A673 (cell line): ENCODE results near the gene FMNL3. TPM values are rescaled to one million over a fixed set of nuclear protein-coding genes. Genes with fewer than 3 reads are reported as not detected.

ENCODE experiments used
- BruUV-seq: library from RNA; stranded (reverse); fragments of 400-500 nt; replicated peaks from 2 replicates; lab custom pipeline; 2021; lab: Mats Ljungman, UMichigan
- CTCF ChIA-PET: fragments of 300-600 bp; sonication (Branson Sonifier 250); formaldehyde crosslinking; loops from one replicate; lab custom pipeline; 2022; ENCODE audit warnings: antibody characterized with exemption; lab: Charles Lee
- POLR2A ChIA-PET: fragments of 300-600 bp; sonication (Branson Sonifier 250); formaldehyde crosslinking; loops from one replicate; lab custom pipeline; 2022; ENCODE audit warnings: antibody characterized with exemption; ENCODE audit not compliant: low non-redundant PET; lab: Charles Lee
- DNase-seq: peaks from one replicate; pipeline ENCODE4 v3.0.0-alpha.2; 2015; ENCODE audit warnings: low spot score
- H3K27ac ChIP-seq: fragments of 200-600 bp; sonication (generic); 2 replicates; pipeline ENCODE4 v1.5.1; 2016; ENCODE audit warnings: mixed run types, low read depth, mild to moderate bottlenecking, mixed read lengths, antibody characterized with exemption, low read length; ENCODE audit not compliant: poor library complexity, severe bottlenecking
- H3K27me3 ChIP-seq: fragments of 200-600 bp; sonication (generic); replicated peaks from 2 replicates; pipeline ENCODE4 v1.6.1; 2017; ENCODE audit warnings: mixed run types, low read depth, mild to moderate bottlenecking, mixed read lengths, antibody characterized with exemption, low read length; ENCODE audit not compliant: insufficient read depth, poor library complexity
- H3K36me3 ChIP-seq: fragments of 200-600 bp; sonication (generic); 2 replicates; pipeline ENCODE4 v1.6.1; 2016; ENCODE audit warnings: mixed run types, mild to moderate bottlenecking, mixed read lengths, antibody characterized with exemption, low read length; ENCODE audit not compliant: insufficient read depth, poor library complexity, severe bottlenecking
- H3K4me1 ChIP-seq: fragments of 200-600 bp; sonication (generic); 2 replicates; pipeline ENCODE4 v1.6.1; 2017; ENCODE audit warnings: mixed run types, mild to moderate bottlenecking, mixed read lengths, antibody characterized with exemption, low read length; ENCODE audit not compliant: insufficient read depth, poor library complexity, severe bottlenecking
- H3K4me3 ChIP-seq: fragments of 200-600 bp; sonication (generic); 2 replicates; pipeline ENCODE4 v1.5.1; 2016; ENCODE audit warnings: low read depth, mixed run types, mild to moderate bottlenecking, mixed read lengths, low read length; ENCODE audit not compliant: poor library complexity, severe bottlenecking
- H3K9me3 ChIP-seq: fragments of 200-600 bp; sonication (generic); 2 replicates; pipeline ENCODE4 v1.6.1; 2016; ENCODE audit warnings: mixed run types, low read depth, mild to moderate bottlenecking, mixed read lengths, antibody characterized with exemption, low read length; ENCODE audit not compliant: poor library complexity, severe bottlenecking
- EZH2 ChIP-seq: fragments of 200-600 bp; sonication (generic); IDR thresholded peaks from 2 replicates; pipeline ENCODE4 v1.6.1; 2017; ENCODE audit warnings: borderline replicate concordance, low read depth, mild to moderate bottlenecking, mixed read lengths, antibody characterized with exemption, low read length; ENCODE audit not compliant: poor library complexity, severe bottlenecking
- intact Hi-C: fragments of 100-400 bp; cut with micrococcal nuclease; formaldehyde crosslinking; loops from one replicate; pipeline ENCODE4 v1.10.0; 2022; ENCODE audit not compliant: unreplicated experiment
- total RNA-seq: library from RNA; stranded (reverse); gene quantifications from 2 replicates; pipeline ENCODE4 v1.2.3, GENCODE V29; 2021
- TF ChIP-seq, protein P1 (sequence below): fragments of 300-800, 200-600 bp; sonication (generic); conservative IDR thresholded peaks from 2 replicates; pipeline ENCODE4 v1.5.1; 2017; ENCODE audit warnings: low read depth, mild to moderate bottlenecking, antibody characterized with exemption, low read length, moderate library complexity, mixed read lengths

The FMNL3 gene
- total RNA-seq, 1 experiment from 2014 or later: 22.0 TPM

- Histone ChIP-seq H3K9me3 (no peaks in the 10 kb centered on the region), H3K27me3 (no peaks in the 10 kb centered on the region), H3K36me3 (no peaks in the 10 kb centered on the region), H3K4me1 (peaks cover 12% of the 10 kb centered on the region), H3K27ac (no peak overlapping the region), H3K4me3 (no peak overlapping the region)
- intact Hi-C loops: no loop called here
- ChIA-PET POLR2A (no interaction called here), CTCF (no interaction called here)
- no peak for DNase-seq
- BruUV-seq: TSS peak; percentile 8
- TF ChIP-seq EZH2: no peak
- TF ChIP-seq, protein P1, sequence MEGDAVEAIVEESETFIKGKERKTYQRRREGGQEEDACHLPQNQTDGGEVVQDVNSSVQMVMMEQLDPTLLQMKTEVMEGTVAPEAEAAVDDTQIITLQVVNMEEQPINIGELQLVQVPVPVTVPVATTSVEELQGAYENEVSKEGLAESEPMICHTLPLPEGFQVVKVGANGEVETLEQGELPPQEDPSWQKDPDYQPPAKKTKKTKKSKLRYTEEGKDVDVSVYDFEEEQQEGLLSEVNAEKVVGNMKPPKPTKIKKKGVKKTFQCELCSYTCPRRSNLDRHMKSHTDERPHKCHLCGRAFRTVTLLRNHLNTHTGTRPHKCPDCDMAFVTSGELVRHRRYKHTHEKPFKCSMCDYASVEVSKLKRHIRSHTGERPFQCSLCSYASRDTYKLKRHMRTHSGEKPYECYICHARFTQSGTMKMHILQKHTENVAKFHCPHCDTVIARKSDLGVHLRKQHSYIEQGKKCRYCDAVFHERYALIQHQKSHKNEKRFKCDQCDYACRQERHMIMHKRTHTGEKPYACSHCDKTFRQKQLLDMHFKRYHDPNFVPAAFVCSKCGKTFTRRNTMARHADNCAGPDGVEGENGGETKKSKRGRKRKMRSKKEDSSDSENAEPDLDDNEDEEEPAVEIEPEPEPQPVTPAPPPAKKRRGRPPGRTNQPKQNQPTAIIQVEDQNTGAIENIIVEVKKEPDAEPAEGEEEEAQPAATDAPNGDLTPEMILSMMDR: no peak
Observed at GRCh38 chr12:49626836-49627235, 80.4 kb downstream of the FMNL3 start.

GRCh38 chr12:49626169-49626835 lies 80.9 kb downstream of the FMNL3 start:
- POLR2A ChIA-PET: no interaction called here
- no peaks in the 10 kb centered on the region for H3K9me3 ChIP-seq
- H3K36me3 ChIP-seq: no peaks in the 10 kb centered on the region
- no peak overlapping the region for H3K27ac ChIP-seq
- H3K4me1 ChIP-seq: peaks cover 17% of the 10 kb centered on the region
- no peak overlapping the region for H3K4me3 ChIP-seq
- H3K27me3 ChIP-seq: no peaks in the 10 kb centered on the region
- CTCF ChIA-PET: no interaction called here
- no peak for TF ChIP-seq EZH2
- TF ChIP-seq, protein P1: peak; percentile 24; the same call in 1 of the 2 replicates
- intact Hi-C loops: no loop called here
- BruUV-seq: no TSS peak
- no peak for DNase-seq

GRCh38 chr12:49624921-49625577 lies 82.2 kb downstream of the FMNL3 start:
- H3K4me1 ChIP-seq: peaks cover 18% of the 10 kb centered on the region
- CTCF ChIA-PET: interaction anchor here (0.9 kb wide), 1 partner anchor 12 kb away, joined by 3 read pairs; no protein-coding TSS in a partner anchor
- H3K9me3 ChIP-seq: no peaks in the 10 kb centered on the region
- H3K4me3 ChIP-seq: no peak overlapping the region
- intact Hi-C loops: no loop called here
- DNase-seq: no peak
- H3K36me3 ChIP-seq: no peaks in the 10 kb centered on the region
- H3K27me3 ChIP-seq: no peaks in the 10 kb centered on the region
- TF ChIP-seq, protein P1: no peak
- TF ChIP-seq EZH2: no peak
- POLR2A ChIA-PET: interaction anchor here (0.5 kb wide), 1 partner anchor 214 kb away, joined by 3 read pairs; no protein-coding TSS in a partner anchor
- H3K27ac ChIP-seq: no peak overlapping the region
- BruUV-seq: no TSS peak
